GM23248 (cell line): ENCODE results near the gene TUBB6. TPM values are rescaled to one million over a fixed set of nuclear protein-coding genes. Genes with fewer than 3 reads are reported as not detected.

ENCODE experiments used
- DNase-seq: peaks from one replicate; pipeline ENCODE4 v3.0.0-alpha.2; 2015
- H2AFZ ChIP-seq: fragments of 200-600 bp; sonication (generic); 2 replicates; pipeline ENCODE4 v1.6.1; 2016; ENCODE audit warnings: antibody characterized with exemption
- H3F3A ChIP-seq: fragments of 200-600 bp; sonication (generic); 2 replicates; pipeline ENCODE4 v1.6.1; 2016; ENCODE audit warnings: mild to moderate bottlenecking, antibody characterized with exemption, mixed run types; ENCODE audit not compliant: insufficient read depth
- H3K27ac ChIP-seq: fragments of 200-600 bp; sonication (generic); 2 replicates; pipeline ENCODE4 v1.5.1; 2016; ENCODE audit warnings: mild to moderate bottlenecking
- H3K27me3 ChIP-seq: fragments of 200-600 bp; sonication (generic); replicated peaks from 2 replicates; pipeline ENCODE4 v1.6.1; 2016; ENCODE audit warnings: mild to moderate bottlenecking; ENCODE audit not compliant: insufficient read depth
- H3K36me3 ChIP-seq: fragments of 200-600 bp; sonication (generic); 2 replicates; pipeline ENCODE4 v1.6.1; 2016; ENCODE audit warnings: low read depth, mild to moderate bottlenecking
- H3K4me1 ChIP-seq: fragments of 200-600 bp; sonication (generic); 2 replicates; pipeline ENCODE4 v1.6.1; 2016; ENCODE audit warnings: mild to moderate bottlenecking; ENCODE audit not compliant: insufficient read depth
- H3K4me2 ChIP-seq: fragments of 200-600 bp; sonication (generic); one replicate; pipeline ENCODE4 v1.6.1; 2016; ENCODE audit warnings: mild to moderate bottlenecking; ENCODE audit not compliant: unreplicated experiment
- H3K4me3 ChIP-seq: fragments of 200-600 bp; sonication (generic); 2 replicates; pipeline ENCODE4 v1.5.1; 2016; ENCODE audit warnings: mild to moderate bottlenecking
- H3K79me2 ChIP-seq: fragments of 200-600 bp; sonication (generic); 2 replicates; pipeline ENCODE4 v1.6.1; 2016; ENCODE audit warnings: mild to moderate bottlenecking; ENCODE audit not compliant: insufficient read depth
- H3K9ac ChIP-seq: fragments of 200-600 bp; sonication (generic); 2 replicates; pipeline ENCODE4 v1.6.1; 2016; ENCODE audit warnings: mild to moderate bottlenecking
- H3K9me2 ChIP-seq: fragments of 200-600 bp; sonication (generic); 2 replicates; pipeline ENCODE4 v1.6.1; 2016; ENCODE audit warnings: mixed run types, mild to moderate bottlenecking, moderate library complexity; ENCODE audit not compliant: insufficient read depth
- H3K9me3 ChIP-seq: fragments of 200-600 bp; sonication (generic); one replicate; pipeline ENCODE4 v1.6.1; 2017; ENCODE audit warnings: low read depth
- H4K20me1 ChIP-seq: fragments of 200-600 bp; sonication (generic); 2 replicates; pipeline ENCODE4 v1.6.0; 2016; ENCODE audit not compliant: insufficient read depth
- EZH2 ChIP-seq: fragments of 200-600 bp; sonication (generic); IDR thresholded peaks from 2 replicates; pipeline ENCODE4 v1.6.1; 2018; ENCODE audit warnings: antibody characterized with exemption, mild to moderate bottlenecking; ENCODE audit not compliant: insufficient read depth, poor library complexity, severe bottlenecking
- EZH2phosphoT487 ChIP-seq: fragments of 200-600 bp; sonication (generic); IDR thresholded peaks from 2 replicates; pipeline ENCODE4 v1.6.1; 2018; ENCODE audit warnings: antibody characterized with exemption, moderate library complexity, mild to moderate bottlenecking, low read depth; ENCODE audit not compliant: insufficient read depth
- WGBS, 2 experiments: methylation state at CpG; one replicate each; pipeline ENCODE4 v1.1.6; 2015 to 2017; ENCODE audit warnings: low lambda C conversion rate in 2 of 2, low coverage in 1 of 2; ENCODE audit errors: missing lambda C conversion rate in 2 of 2; 5-methylcytosine and 5-hydroxymethylcytosine counted together
- in situ Hi-C: fragments of 300-500 bp; cut with MboI; formaldehyde crosslinking; loops from 2 replicates; pipeline ENCODE4 v1.15.0; 2020
- polyA plus RNA-seq: library from polyadenylated mRNA; unstranded; fragments of >200 nt; fragmentation: Nextera tagmentation; extraction: Ambion mirVana; gene quantifications from 2 replicates; pipeline ENCODE4 v1.2.1, GENCODE V29; 2016
- total RNA-seq: library from RNA; depleted of rRNA; stranded (reverse); fragments of >200 nt; shearing (Covaris generic); gene quantifications from 2 replicates; pipeline ENCODE4 v1.2.3, GENCODE V29; 2014

The TUBB6 gene
- total and polyA plus RNA-seq, 2 experiments from 2014 or later, result 456 to 817 TPM

DNA sequence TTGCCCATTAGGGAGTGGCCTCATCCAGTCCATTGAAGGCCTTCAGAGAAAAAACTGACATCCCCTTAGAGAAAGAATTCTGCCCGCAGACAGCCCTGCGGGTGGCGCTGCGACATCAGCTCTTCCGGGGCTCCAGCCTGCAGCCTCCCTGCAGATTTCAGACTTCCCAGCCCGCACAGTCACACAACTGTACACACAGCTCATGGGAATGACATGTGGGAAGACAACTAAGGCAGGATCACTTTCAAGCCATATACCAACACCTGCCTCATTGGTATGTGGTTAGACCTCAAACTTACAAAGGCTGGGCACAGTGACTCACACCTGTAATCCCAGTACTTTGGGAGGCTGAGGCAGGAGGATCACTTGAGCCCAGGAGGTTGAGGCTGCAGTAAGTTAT lies 24.8 kb upstream of the TUBB6 start:
- in situ Hi-C loops, result no loop called here
- no peaks in the 10 kb centered on the region for H3K27me3 ChIP-seq
- H3K4me3 ChIP-seq, result no peak overlapping the region
- H3K9me3 ChIP-seq, result no peaks in the 10 kb centered on the region
- H3K79me2 ChIP-seq, result peaks cover 17% of the 10 kb centered on the region
- no peak overlapping the region for H2AFZ ChIP-seq
- DNase-seq, result peak; percentile 55
- H3K4me2 ChIP-seq, result no peak overlapping the region
- H3K36me3 ChIP-seq, result no peaks in the 10 kb centered on the region
- H3F3A ChIP-seq, result peaks cover 17% of the 10 kb centered on the region
- peak overlapping the region; percentile 94; the same call in 1 of the 2 replicates for H3K27ac ChIP-seq
- TF ChIP-seq EZH2phosphoT487 (no peak), EZH2 (no peak)
- H4K20me1 ChIP-seq, result no peaks in the 10 kb centered on the region
- peaks cover 34% of the 10 kb centered on the region for H3K4me1 ChIP-seq
- no peak overlapping the region for H3K9ac ChIP-seq
- H3K9me2 ChIP-seq, result no peaks in the 10 kb centered on the region
- WGBS, 2 experiments, result 56 to 62% methylated on average over 6 of the region's 6 CpGs

DNA sequence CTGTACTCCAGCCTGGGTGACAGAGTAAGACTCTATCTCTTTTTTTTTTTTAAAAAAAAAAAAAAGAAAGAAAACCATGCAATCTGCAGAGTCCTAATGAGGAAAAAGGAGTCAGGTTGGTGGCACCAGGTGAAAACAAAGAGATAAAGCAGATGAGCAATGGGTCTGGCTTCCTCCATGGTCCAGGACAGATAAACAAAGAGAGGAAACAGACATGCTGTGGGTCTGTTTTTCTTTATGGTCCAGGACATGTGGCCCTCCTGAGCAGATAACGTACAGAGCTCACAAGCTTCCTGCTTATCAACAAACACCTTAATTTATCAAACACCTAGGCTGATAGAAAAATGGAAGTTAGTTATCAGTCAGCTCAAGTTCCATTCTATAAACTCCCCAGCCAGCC lies 24.4 kb upstream of the TUBB6 start:
- Histone ChIP-seq H3K9ac (no peak overlapping the region), H3K4me1 (peaks cover 34% of the 10 kb centered on the region), H3K4me2 (no peak overlapping the region), H3K9me2 (no peaks in the 10 kb centered on the region), H3K27me3 (no peaks in the 10 kb centered on the region), H4K20me1 (no peaks in the 10 kb centered on the region), H3K36me3 (no peaks in the 10 kb centered on the region), H3K27ac (no peak overlapping the region), H2AFZ (no peak overlapping the region), H3K79me2 (peaks cover 17% of the 10 kb centered on the region), H3K9me3 (no peaks in the 10 kb centered on the region), H3K4me3 (no peak overlapping the region), H3F3A (peaks cover 13% of the 10 kb centered on the region)
- TF ChIP-seq EZH2phosphoT487, result no peak
- TF ChIP-seq EZH2, result no peak
- WGBS, 2 experiments, result 90 to 100% methylated on average over 1 of the region's 1 CpG
- in situ Hi-C loops, result no loop called here
- DNase-seq, result no peak

- no peaks in the 10 kb centered on the region for H3K9me3 ChIP-seq
- peak overlapping the region; percentile 73 for H3K4me3 ChIP-seq
- peak overlapping the region; percentile 82 for H2AFZ ChIP-seq
- no peaks in the 10 kb centered on the region for H3K79me2 ChIP-seq
- no peaks in the 10 kb centered on the region for H3K9me2 ChIP-seq
- in situ Hi-C loops, result no loop called here
- WGBS, 2 experiments, result 79 to 81% methylated on average over 33 to 34 of the region's 37 CpGs
- peaks cover 16% of the 10 kb centered on the region for H3K4me1 ChIP-seq
- DNase-seq, result no peak
- peak overlapping the region; percentile 97 for H3K4me2 ChIP-seq
- no peaks in the 10 kb centered on the region for H3K27me3 ChIP-seq
- H3F3A ChIP-seq, result peaks cover 7% of the 10 kb centered on the region; the same call in 1 of the 2 replicates
- no peaks in the 10 kb centered on the region for H3K36me3 ChIP-seq
- H4K20me1 ChIP-seq, result no peaks in the 10 kb centered on the region
- H3K27ac ChIP-seq, result peak overlapping the region; percentile 81
- TF ChIP-seq EZH2phosphoT487 (no peak), EZH2 (no peak)
- peak overlapping the region; percentile 84 for H3K9ac ChIP-seq
These were observed 20.8 kb upstream of the TUBB6 start for GRCh38 chr18:12287131-12287681.

DNA sequence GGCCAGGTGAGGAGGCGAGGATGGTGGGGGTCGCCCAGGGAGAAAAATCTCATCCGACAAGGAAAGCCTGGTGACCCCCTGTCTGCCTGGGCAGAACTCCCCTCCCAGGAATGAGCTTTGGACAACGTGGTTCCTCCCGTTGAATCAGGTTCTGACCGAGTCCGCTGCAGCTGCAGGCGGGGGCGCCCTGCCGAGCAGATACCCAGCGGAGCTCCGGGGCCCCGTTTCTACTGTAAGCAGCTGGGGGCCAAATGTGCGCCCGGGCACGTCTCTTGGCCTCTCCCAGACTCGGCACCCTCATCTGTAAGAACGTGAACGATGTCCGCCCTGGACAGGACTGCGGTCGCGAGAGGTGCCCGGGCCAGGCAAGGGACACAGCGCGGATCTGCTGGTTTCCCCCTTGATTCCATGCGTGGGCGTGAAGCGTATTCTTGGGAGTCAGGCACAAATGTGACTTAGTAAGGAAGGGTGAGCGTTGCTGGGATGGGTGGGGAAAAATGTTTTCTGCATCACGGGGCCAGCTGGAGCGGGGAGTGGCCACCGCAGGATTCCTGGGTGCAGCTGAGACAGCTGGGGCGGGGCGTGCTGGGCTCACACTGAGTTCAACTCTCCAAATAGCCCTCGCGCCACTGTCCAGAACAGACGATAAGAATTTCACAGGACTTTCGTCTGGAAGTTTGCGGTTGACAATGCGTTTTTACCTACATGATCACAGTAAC lies 20.2 kb upstream of the TUBB6 start:
- Histone ChIP-seq H3F3A (0 out of 2 replicates have a peak, but pooled peaks cover 6% of the 10 kb centered on the region), H4K20me1 (no peaks in the 10 kb centered on the region), H3K4me1 (peaks cover 11% of the 10 kb centered on the region), H3K9me3 (no peaks in the 10 kb centered on the region), H3K79me2 (no peaks in the 10 kb centered on the region), H3K9ac (peak overlapping the region; percentile 84), H3K27me3 (no peaks in the 10 kb centered on the region), H2AFZ (peak overlapping the region; percentile 82), H3K4me2 (peak overlapping the region; percentile 97), H3K27ac (peak overlapping the region; percentile 81), H3K4me3 (peak overlapping the region; percentile 73), H3K9me2 (no peaks in the 10 kb centered on the region), H3K36me3 (no peaks in the 10 kb centered on the region)
- no peak for TF ChIP-seq EZH2
- no peak for TF ChIP-seq EZH2phosphoT487
- peak; percentile 96 for DNase-seq
- in situ Hi-C loops, result no loop called here
- WGBS, 2 experiments, result 2% methylated on average over 39 to 40 of the region's 41 CpGs
